Measurements from ENCODE around the gene TPM1.
"Not testable (repeated sequence)": the region's sequence is repeated elsewhere in the genome, so short reads cannot be mapped to it uniquely, and the experiment has no call there.

Gene TPM1

DNA sequence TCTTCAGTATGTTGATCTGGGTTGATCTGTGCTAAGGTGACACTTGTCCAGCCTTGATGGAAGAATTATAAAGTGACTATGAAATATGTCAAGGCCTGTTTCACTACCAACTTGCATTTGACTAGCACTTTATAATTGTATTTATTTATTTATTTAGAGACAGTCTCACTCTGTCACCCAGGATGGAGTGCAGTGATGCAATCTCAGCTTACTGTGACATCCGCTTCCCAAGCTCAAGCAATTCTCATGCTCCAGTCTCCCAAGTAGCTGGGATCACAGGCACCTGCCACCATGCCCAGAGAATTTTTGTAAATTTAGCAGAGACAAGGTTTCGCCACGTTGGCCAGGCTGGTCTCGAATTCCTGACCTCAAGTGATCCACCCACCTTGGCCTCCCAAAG is 53.6 kb downstream of the TPM1 start:
- no peak for DNase-seq (ENCODE audit: low read depth)

DNA sequence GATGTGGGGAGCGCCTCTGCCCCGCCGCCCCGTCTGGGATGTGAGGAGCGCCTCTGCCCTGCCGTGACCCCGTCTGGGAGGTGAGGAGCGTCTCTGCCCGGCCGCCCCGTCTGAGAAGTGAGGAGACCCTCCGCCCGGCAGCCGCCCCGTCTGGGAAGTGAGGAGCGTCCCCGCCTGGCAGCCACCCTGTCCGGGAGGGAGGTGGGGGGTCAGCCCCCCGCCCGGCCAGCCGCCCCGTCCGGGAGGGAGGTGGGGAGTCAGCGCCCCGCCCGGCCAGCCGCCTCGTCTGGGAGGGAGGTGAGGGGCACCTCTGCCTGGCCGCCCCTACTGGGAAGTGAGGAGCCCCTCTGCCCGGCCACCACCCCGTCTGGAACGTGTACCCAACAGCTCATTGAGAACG is 56.4 kb downstream of the TPM1 start:
- DNase-seq (ENCODE audit: low read depth): not testable (repeated sequence)

GRCh38 chr15:63099581-63099980 is 57.0 kb downstream of the TPM1 start:
- not testable (repeated sequence) for DNase-seq (ENCODE audit: low read depth)

DNA sequence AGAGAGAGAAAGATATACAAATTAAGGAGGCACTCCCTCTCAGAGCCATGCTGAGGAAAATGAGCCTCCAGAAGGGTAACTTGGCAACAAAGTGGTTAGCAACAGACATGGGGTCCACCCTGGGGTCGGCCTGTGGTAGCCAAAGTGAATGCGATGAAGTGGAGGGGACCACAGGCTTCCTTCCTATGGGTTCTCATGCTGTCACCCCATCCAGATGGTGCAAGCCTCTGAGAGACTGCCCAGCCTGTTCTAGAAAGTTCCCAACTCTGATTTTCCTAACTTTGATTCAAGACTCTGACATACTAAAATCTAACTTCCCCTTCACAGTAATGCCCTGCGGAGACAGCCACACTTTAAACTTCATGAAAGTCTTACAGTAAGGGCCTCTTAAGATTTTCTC is 60.9 kb downstream of the TPM1 start:
- no peak for DNase-seq (ENCODE audit: low read depth)

GRCh38 chr15:63104727-63105126 is 62.2 kb downstream of the TPM1 start:
- no peak for DNase-seq (ENCODE audit: low read depth)

DNA sequence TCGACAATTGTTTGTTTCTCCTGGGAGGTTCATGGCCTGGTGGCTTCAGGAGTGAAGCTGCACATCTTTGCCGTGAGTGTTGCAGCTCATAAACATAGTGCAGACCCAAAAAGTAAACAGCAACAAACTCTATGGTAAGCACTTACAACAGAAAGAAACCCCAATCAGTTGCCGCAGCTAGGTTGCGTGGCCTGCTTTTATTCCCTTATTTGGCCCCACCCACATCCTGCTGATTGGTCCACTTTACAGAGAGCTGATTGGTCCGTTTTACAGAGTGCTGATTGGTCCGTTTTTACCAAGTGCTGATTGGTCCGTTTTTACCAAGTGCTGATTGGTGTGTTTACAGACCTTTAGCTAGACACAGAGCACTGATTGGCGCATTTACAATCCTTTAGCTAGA is 62.8 kb downstream of the TPM1 start:
- DNase-seq (ENCODE audit: low read depth): not testable (repeated sequence)

DNA sequence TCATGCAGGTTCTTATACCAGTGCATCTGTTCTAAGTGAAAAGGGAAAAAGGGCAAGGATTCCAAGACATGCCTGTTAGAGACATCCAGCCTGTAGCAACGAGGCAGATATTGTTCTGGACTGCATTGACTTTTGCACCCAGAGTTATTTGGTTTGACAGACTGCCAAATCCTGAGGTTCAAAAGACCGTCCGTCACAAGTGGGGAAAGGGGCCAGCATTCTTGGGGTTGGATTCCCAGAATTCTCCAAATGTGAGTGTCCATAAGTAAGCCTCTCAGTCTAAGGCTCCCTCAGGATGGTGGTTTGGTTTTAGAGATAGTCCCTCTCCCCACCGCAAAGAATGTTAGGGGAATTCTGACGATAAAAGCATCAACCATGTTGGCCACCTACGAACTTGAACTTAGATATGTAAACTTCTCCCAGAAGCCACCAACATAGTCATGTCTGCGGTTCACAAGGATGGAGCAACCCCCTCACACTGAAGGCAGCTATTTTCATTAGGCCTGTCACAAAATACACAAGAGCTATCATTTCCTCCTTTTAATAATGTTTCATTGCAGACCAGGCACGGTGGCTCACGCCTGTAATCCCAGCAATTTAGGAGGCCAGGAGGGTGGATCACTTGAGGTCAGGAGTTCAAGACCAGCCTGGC is 65.5 kb downstream of the TPM1 start:
- peak; percentile 100 for DNase-seq (ENCODE audit: low read depth)

- DNase-seq (ENCODE audit: low read depth): no peak
These were observed 67.0 kb downstream of the TPM1 start for GRCh38 chr15:63109498-63109897.

DNA sequence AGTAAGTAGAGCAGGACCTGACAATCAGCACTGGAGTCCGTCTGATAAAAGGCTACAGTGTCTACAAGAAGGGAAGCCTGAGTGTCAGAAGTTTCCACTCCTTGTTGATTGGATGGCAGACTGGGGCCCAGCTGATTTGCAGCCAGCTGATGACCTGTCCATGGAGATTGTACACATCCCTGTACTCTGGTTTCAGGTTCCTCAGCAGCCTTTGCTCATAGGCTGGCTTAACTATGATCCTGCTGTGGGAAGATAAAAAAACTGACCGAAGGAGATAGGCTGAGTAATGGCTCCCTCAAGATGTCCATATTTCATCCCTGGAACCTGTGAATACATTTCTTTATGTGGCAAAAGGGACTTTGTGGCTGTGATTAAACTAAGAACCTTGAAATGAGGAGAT is 67.4 kb downstream of the TPM1 start:
- peak; percentile 27 for DNase-seq (ENCODE audit: low read depth)

- DNase-seq (ENCODE audit: low read depth): peak; percentile 61
These were observed 68.0 kb downstream of the TPM1 start for GRCh38 chr15:63110428-63111026.

DNA sequence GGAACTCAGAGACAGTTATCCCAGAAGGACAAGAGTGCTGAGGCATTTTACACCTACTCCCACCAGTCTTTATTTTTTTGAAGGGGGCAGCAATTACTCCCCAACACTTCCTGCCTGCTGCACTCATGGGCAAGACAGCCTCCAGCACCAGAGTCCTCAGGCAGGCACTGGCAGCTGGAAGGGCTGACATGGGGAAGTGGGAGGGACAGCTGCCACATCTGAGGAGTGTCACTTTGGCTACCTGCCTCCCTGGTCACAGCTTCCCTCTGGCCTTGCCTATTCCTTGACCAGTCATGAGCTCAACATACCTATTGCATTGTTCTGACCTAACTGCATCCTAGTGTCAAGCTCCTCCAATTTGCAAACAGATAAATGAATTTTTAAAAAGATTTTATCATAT is 68.9 kb downstream of the TPM1 start:
- DNase-seq (ENCODE audit: low read depth): no peak

DNA sequence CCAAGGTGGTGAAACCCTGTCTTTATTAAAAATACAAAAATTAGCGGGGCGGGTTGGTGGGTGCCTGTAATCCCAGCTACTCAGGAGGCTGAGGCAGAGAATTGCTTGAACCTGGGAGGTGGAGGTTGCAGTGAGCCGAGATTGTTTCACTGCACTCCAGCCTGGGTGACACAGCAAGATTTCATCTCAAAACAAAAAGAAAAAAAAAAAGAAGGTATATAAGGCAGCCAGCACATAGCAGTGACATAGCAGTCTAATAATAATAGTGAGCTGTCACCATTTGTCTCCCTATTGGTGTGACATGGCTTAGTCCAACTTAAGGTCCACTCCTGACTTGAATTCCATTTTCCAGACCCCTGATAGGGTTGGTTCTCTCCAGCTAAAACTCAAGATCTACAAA is 70.3 kb downstream of the TPM1 start:
- DNase-seq (ENCODE audit: low read depth): no peak

DNA sequence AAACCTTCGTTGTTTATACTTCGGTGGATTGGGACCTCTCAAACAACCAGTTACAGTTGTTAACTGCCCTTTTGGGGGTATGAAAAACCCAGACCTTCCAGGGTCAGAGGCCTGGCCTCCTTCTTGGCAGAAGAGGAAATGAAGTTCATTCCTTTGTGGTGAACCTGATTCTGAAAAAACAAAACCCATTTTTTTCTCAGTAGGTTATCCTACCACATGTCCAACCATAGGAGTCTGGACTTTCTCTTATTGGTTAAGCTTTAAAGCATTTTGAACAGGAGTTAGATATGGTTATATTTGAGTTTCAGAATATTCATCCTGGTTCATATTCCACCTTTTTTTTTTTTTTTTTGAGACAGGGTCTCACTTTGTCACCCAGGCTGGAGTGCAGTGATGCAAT is 71.9 kb downstream of the TPM1 start:
- DNase-seq (ENCODE audit: low read depth): peak; percentile 26

Data from ELR (cell line).